NAMALWA (cell line): ENCODE data around the gene ITGA5.

Source experiments
- DNase-seq: peaks from one replicate; pipeline ENCODE4 v3.0.0-alpha.2; 2015; ENCODE audit warnings: low spot score

Gene ITGA5

DNA sequence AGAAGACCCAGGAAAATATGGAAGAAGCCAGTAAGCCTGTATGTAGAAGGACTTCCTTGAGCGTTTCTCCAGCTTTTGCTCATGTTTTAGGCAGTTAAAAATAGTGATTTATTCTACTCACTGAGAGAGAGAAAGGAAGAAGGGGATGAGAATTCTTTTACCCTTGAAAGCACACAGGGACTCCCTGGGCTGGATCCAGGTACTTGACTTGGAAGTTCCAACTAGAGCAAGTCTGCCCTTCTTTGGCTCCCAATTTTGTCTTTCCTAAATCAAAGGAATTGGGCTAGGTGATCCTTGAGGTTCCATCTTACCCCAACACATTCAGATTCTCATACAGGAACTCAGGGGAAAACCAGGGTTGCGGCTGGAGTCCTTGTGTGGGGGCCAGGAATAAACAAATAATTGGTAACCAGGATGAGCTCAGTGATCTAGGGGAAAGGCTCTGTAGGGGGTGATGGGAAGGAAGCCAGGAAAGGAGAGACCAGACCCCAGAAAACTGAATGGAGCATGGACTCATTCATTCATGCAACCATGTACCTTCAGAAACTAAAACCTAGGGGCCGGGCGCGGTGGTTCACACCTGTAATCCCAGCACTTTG is 11.5 kb upstream of the ITGA5 start:
- no peak for DNase-seq

DNA sequence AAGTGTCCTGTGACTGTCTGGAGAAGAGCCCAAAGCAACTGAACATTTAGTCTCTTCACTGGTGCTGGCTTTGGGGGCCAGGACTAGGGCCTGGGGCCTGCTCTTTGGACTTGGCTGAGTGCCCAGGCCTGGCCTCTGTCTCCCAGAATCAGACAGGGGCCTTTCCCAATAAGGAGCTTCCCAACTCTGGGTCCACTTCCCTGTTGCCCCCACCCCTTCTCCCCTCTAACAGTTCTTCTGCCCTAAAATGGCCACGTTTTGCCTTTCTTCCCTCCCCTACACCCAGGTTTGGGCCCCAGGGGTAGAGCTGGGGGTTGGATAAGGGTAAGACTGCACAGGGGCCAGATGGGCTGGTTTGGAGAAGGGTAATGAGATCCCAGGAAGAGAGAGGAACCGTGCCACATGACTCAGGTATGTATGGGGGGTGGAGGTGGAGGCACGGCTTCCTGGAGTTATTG is 10.0 kb upstream of the ITGA5 start:
- DNase-seq: no peak

DNA sequence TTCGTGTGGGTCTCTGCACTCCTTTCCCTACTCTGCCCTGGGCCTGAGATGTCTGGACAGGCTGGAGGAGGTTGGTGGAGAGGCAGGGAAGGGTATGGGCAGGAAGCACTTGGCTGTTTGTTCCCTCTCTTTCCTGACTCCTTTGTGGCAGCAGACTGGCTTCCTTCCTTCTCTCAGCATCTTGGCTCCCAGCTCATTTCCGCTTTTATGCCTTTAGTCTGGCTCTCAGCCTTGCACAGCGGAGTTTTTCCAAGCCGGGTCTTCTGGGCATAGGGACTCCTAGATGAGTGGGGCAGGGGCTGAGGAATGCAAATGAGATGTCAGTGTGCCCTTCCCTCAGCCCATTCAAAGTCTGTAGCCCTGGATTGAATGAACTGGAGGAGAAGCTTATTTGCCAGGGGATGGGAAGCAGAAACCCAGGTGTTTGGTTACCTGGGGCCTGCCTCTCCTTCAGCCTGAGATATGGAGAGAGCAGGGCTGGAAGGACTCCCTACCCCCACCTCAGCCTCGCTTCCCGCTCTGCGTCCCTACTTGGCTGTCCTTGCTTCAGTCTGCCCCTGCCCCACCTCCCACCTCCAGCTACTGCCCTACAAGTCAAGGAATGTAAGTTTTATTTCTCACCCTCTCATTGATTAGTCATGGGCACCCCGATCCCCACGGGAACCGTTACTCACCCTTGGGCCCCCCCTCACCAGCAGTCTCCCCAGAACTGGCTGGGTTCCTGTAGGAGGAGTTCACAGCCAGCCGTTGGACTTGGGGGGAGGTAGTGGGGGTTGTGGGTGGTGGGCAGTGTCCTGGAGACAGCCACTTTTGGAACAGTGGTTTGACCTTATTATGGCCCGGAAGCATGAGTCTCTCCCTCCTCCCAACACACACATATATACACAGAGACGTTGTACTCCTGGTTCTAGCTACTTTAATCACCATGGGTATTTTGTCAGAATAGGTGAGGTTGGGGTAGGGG is 9.3 kb upstream of the ITGA5 start:
- DNase-seq: no peak

DNA sequence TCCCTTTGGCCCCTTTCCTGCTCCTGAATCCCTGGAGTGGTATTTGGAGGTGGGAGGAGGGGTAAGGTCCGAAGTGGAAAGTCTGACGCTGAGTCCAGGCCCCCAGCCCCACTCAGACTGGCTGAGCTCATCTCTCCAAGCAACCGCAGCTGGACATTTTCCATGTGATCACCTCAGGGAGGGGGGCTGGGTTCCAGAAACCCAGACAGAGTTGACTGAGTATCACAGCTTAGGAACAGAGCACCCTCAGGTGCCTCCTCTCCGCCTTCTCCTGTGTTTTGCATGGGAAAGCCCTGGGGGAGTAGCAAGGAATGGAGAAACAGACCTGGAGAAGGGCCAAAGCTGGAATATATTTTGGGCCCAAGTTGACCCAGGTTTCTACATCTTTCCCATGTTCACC is 8.0 kb upstream of the ITGA5 start:
- DNase-seq: no peak

DNA sequence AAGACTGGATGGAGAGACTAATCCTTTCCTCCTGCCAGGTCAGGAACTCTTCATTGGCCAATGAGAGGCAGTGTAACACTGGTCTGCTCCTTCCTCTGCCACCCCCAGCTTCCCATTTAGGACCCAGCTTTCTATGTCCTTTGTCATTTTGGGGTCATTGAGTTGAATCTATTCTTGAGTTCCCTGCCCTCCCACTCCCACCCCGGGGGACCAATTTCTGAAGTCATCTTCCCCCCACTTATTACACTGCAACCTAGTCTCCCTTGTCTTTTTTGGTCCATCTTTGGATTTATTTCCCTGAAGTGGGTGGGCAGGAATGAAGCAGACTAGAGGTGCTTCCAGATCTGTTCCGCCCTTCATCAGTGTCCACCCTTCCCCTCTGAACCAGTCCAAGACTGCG is 7.6 kb upstream of the ITGA5 start:
- no peak for DNase-seq

DNA sequence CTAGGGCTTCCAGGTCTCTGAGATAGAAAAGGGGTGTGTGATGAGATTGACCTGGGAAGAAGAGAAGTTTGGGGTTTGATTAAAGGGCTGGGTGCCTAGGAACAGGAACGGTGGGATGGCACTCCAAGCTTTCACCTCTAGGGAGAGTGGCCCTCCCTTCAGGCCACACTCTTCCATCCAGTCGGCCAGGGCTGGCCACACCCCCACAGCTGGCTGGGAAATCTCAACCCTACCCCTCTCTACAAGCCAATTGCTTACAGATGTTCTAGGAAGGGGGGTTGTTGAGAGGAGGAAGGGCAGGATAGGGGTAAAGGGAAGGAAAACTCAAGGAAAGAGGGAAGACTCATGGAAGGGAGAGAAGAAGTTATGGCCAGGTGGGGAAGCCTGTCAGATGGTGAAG is 6.6 kb upstream of the ITGA5 start:
- DNase-seq: no peak

DNA sequence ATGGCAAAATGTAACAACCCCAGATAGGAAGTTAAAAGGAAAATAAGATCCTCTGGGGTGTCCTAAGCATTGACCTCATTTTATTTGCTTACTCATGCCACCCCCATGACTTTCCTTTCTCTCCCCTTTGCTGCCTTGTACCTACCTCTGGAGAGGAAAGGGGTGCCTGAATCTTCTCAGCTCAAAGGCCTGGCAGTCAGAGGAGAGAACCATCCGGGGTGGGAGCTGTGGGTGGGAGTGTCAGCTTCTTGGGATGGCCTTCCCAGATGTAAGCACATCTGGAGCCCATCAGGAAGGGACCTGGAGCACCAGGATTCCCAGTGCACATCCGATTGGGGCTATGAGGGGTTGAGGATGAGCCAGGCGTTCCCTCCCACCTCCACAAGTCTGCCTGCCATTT is 5.2 kb upstream of the ITGA5 start:
- no peak for DNase-seq

DNA sequence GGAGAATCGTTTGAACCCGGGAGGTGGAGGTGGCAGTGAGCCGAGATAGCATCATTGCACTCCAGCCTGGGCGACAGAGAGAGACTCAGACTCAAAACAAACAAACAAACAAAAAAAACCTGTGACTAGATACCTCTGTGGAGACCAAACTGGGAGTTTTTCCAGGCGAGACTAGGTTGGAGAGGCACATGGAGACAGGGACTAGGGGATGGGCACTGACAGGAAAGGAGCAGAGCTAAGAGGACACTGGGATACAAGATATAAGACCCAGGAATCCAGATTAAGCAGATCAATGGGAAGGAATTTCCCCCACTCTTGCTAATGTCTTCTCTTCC is 4.7 kb upstream of the ITGA5 start:
- DNase-seq: no peak

DNA sequence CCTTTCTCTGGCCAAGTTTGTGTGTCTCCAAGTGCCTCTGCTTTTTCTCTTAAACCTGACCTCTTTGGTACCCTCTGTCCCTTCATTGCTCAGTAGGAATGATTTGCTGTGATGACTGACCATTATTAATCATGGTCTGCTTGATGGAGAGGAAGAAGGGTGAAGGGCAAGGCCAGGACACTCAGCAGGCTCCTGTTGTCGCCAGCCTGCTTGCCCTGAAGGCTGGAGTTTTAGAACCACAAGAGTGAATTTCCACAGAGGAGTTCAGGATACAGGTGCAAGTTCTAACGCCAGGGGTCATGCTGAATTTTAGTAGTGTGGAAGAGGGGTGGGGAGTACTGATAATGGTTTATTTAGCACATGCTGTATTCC is 2.8 kb upstream of the ITGA5 start:
- DNase-seq: no peak

DNA sequence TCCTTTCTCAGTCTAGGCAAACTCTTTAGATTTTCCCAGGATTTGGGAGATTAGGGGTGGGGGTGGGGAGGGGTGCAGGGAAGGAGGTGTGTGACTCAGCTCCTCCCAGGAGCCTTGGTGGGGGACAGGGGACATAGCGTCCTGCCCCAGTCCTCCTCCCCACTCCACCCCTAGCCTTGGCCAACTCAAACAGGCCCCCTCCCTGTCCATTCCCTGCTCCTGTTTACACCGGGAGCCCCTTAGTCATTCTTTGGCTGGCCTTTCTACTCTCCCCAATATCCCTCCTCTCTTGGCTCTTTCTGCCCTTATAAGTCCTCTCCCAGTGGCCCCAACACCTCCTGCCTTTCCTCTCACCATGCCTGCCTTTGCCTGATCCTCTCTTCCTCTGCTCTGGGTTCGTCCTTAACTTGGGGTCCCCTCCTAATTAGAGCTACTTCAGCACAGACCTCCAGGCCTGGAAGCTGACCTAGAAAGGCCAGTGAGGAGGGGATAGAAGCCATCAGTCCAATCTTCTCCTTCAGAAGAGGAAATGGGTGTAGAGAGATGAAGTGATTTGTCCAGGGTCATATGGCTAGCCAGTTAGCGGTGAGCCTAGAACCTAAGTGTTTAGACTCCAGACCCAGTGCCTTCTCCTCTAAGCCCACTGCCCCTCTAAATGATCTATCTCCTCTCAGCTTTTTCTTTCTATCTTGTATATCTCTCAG is 2.3 kb upstream of the ITGA5 start:
- DNase-seq: no peak

DNA sequence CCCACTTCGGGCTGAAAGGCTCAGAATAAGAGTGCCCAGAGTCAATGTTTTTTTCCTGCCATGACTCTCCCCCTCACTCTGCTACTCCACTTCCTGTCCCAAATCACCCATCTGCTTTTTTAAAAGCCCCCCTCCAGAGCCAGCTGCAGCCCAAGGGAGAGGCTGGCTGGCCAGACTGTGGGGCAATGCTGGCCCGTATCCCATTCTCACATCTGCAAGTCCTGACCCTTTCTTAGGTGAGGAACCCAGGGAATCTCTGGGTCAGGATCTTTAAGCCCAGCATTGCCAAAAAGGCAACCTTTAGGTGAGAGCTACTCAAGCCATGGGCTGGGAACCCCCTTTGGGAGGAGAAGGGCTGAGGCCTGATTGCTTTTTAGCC is 1.7 kb upstream of the ITGA5 start:
- DNase-seq: no peak

DNA sequence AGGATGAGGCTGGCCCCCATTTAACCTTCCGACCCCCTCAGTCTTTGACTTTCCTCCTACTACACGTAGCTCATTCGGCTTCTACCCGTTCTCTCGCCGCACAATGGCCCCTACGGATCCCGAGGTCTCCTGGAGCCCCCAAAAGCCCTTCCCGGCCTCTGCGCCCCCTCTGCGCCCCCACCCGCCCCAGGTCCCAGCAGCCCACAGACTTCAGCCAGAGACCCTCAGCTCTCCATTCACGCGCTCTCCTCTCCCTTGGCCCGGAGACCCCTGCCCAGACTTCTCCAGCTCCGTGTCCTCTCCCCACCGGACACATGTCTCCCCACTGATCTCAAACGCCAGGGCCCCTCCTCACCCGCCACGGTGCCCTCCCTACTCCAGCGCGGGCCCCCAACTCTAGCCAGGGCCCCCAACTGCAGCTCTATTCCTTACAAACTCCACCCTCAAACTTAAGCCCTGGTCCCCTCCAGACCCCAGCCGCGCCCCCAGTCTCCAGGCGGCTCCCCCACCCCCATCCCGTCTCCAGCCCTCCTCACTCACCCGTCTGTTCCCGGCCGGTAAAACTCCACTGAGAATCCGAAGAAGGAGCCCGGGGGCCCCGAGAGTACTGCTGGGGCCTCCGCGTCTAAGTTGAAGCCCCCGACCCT is 502 bp downstream of the ITGA5 start:
- no peak for DNase-seq

DNA sequence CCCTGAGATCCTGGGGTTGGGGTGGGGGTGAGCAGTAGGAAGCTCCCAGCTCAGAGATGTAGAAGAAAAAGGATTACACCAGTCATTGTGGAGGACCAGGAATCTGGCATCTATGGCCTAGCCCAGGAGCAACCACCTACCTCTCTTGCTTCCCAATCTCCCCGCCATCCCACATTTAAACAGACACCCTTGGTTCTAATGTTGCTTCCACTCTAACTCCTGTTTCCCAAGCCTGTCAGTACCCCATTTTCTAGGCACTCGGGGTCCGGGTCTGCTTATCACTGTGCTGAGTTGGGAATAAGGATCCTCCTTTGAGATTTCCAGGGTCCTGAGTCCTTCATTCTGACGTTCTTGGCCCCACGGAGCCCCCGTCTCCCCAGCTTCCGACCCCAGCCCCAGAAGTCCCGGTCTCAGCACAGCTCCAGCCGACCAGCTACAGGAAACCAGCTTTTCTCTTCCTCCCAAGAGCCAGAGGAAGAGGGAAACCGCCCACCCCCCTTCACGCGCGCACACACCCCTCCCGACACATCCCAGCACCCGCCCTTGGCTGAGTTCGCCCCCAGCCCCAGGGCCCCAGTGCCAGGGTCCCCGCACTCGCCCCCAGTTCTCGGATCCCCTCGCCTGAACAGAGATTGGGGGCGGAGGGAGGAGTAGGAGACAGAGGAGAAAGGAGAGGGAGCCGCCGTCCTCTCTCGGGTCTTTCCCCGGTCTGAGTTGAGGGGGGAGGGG is 1.2 kb downstream of the ITGA5 start:
- DNase-seq: no peak

DNA sequence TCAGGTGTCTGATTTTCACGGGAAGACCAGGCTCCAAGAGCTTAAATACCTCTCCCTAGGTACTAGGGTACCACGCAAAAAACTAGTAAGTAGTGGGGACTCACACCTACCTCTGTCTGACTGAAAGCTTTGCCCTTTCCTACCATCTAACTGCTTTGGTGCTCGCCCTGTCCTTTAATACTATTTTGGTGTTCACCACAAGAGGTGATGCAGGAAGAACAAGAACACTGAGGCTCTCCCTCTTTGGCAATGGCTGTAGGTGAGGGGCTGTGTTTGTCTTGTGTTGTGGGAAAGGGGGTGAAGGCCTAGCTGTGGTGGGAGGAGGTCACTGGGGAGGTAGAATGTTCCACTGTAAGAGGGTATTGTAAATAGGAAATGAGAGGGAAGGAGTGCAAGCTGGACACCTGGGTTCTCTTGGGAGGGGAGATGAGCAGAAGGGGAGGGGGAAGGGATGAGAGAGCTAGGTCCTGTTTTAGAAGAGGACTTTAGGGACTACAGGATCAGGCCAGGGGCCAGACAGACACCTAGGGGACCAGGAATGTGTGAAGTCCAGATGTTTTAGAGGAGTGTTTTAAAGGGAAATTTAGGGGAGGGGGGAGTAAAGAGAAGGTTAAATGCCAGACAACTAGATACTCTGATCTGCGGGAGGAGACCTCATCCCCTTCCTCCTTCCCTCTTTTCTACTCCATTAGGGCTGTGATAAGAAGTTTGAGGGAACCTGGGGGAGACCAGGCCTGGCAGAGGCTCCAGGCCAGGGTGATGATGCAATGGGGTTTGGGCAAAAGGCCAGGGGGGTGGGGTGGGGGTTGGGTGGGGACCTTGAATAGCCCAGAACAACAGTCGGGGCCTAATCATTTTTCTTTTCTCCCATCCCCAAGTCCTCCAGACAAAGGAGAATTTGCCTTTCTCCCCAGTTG is 2.1 kb downstream of the ITGA5 start:
- no peak for DNase-seq

DNA sequence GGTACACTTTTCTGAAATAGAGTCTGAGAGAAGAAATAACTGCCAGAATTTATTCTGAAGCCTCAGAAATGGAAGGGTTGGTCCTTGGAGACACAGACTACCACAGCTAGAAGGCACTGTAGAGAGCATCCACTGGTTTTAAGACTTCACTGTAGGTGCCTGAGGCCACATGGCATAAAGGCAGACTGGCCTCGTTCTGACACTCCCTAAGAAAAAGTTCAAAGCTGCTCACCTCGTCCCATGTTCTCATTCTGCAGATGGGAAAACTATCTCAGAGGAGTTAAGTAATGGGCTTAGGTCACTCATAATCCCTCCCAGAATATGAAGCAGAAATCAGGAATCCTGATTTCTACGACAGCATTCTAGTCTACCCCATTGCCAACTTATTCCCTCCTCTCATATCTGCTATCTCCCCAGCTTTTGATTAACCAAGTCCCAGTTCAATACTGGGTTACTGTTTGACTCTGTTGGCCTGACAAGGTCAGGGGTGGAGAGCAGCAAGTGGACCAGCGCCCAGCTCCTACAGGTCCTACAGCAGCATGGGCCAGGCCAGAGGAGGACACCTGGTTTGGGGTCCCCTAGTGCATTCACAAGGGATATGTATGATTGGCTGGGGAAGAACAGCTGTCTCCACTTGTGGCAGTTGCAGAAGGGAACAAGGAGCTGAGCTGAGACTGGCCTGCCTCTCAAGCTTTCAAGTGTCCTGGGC is 3.7 kb downstream of the ITGA5 start:
- DNase-seq: no peak

DNA sequence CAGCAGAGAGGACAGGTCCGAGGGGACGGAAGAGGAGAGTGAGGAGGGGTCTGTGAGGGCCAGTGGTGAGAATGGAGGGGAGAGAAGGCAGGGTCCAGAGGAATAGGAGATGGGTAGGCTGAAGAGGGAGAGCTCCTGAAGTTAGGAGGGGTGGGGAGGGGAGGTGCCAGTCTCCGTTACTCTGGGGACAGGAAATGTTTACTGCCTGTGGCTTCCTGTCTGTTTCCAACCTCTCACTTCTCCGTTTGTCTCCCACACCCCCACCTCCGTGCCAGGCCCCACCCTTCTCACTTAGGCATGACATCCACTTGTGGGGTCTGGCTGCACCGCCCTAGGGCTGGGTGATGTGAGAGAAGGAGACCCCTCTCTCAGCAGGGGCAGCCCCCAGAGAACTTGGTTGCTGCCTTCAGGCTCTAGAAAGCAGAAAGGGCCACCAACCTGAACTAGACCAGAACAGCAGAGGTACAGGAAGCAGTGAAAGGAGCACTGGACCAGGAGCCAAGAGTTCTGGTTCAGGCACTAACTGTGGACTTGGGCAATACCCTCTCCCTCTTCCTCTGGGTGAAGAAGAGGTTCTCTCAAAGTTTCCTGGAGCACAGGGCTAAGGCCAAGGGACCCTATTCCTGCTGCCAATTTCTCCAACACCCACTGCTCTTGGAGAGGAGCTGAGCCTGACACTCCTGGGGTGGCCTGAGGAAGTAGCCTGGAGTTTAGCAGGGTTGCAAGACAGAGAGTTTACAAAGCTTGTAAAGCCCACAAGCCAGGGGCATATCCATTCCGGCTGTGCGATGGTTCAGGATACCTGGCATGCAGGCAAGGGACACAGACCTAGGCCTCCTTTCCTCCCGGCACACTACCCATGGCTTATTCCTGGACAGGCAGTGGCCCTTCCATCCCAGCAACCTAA is 5.5 kb downstream of the ITGA5 start:
- DNase-seq: peak; percentile 57

DNA sequence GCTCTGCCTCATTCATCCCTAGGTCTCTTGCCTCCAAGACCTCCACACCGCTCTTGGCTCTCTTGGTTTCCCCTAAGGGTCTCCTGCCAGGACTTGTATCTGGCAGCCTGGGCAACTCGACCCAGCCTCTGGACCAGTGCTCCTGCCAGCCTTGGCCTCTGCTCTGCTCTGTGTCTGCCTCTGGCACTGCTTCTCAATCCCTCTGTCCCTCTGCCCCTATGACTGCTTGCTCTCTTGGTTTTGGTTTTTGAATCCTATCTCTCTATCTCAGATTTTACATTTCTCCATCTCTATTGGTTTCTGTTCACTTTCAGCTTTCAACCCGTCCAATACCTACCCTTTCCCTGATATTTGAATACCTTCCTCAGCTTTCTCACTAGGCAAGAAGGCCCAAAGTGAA is 6.3 kb downstream of the ITGA5 start:
- DNase-seq: no peak

DNA sequence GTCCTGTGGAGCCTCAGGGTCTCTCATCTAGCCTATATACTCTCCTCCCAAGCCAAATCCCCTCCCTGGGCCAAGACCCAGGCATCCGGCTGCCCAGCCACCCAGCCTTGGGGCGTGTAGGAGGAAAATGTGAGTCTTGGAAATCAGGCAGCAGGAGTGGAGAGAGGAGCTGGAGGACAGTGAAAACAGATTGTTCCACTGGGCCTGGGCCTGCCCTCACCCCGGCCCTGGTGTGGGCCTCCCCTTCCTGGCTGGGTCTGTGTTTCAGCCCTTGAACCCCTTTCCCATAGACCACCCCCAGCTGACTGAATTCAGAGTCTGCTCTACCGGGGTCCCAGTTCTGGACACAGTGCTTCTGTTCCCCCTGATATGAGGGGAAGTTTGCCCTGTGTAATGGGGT is 6.7 kb downstream of the ITGA5 start:
- no peak for DNase-seq
